ENCODE measurements around the gene C12orf60.

DNA sequence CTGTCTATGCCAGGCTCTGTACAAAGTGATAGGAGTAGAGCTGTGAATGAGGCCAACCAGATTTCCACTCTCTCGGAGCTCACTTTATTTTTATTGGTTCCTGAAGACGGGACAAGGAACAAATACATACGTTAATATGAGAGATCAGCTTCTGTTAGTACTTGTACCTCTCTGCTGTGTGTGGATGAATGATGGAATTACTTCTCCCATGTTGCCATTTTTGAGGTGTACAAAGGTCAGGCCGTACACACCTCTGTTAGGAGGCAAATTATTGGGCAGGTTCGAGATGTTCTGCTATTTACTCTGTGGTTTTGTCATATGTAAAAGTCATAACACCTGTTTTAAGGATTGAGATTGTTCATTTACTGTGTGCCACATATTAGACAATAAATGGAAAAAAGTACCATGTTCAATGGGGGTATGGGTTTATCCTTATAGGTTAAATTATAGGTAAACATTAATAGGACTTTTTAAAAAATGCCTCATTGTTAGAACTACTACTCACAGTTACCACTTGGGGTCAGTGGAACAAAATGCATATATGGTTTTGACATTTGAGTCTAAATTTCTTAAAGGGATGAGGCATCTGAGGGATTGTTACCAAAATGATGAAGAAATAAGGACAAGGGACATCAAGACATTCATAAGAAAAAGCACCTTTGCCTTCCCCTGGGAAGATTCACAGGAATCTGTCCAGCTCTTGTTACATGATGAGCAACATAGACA lies 27.1 kb upstream of the C12orf60 start:
- TF ChIP-seq POLR2A (IDR thresholded peaks at IDR 0.05; ENCODE audit: low read length), result no peak
- TF ChIP-seq GATA1 (IDR thresholded peaks at IDR 0.05; ENCODE audit: low read depth, low read length), result no peak

Data from erythroblast (primary cell).